ENCODE measurements around the gene UBE2G2. TPM values are rescaled to one million over a fixed set of nuclear protein-coding genes. Genes with fewer than 3 reads are reported as not detected.

The UBE2G2 gene
- total and polyA plus RNA-seq, 4 donors, result 46.8 to 83.6 (median 69.8) TPM

DNA sequence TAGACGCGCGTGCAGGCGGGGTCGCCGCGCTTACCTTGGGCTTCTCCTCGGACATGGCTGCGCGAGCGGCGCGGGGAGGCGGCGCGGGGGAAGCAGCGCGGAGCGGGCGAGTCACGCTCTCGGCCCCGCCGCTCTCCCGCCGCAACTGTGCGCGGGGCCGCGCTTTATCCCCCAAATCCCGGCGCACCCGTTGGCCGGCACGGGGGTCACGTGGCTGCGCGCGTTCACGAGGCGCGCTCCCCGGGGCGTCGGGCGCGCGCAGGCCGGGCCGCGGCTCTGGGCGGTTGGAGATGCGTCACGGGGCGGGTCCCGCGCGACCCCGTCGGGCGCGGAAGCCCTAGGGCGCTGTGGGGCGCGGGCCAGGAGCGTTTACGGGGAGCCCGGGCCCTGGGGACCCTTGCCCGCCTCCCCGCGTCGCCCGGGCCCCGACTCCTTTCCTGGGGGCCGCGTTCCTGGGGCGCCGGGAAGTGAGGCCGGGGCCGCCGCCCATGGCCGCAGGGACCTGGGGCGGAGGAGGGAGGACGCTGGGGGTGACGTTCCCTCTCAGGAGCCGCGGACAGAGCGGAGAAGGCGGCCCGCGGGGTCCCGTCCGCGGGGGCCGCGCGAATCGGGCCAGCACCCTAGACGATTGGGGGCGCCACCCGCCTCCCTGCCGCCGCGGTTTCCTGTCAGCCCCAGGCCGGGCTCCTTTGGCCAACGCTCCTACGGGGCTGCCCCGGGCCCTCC is 16.5 kb upstream of the UBE2G2 start, which contains the start of gene SUMO3:
TSS of gene SUMO3 (minus strand) at position 149 of the 726 bp plus-strand sequence. CDS start at position 55, 94 bp downstream.
- ATAC-seq (ENCODE audit: low FRiP score), result peak; percentile 83
- peak within 1 kb of the TSS; percentile 51 to 67 for H3K4me3 ChIP-seq (ENCODE audit: low read length in 2 of 2)
- intact Hi-C loops (cut with DNase I), result loop anchor here (5.0 to 10.0 kb wide), 2 partner anchors 54 to 483 kb away; partner anchors contain the start of genes PTTG1IP (in 2 of the 2) and CFAP410 (in 1 of the 2)
- 1 to 2% methylated on average over 55 to 108 of the region's 108 CpGs for WGBS, 2 donors
- no peaks in the 10 kb centered on the region for H3K4me1 ChIP-seq (ENCODE audit: control insufficient read depth in 1 of 2, insufficient read depth in 2 of 2, low read length in 2 of 2)
- no peaks in the 10 kb centered on the region for H3K36me3 ChIP-seq (ENCODE audit: control insufficient read depth in 1 of 2, insufficient read depth in 2 of 2, low read length in 1 of 2)
- peak within 1 kb of the TSS in 1 of 2 donors; percentile 31 for H3K27ac ChIP-seq (ENCODE audit: low read depth in 1 of 2, low read length in 2 of 2)
- peak; percentile 83 to 93 for DNase-seq
- H3K9me3 ChIP-seq (ENCODE audit: control insufficient read depth, low read length), result peaks cover 4% of the 10 kb centered on the region
- no peaks in the 10 kb centered on the region for H3K27me3 ChIP-seq (ENCODE audit: control insufficient read depth in 1 of 2, insufficient read depth in 2 of 2, low read length in 1 of 2)

DNA sequence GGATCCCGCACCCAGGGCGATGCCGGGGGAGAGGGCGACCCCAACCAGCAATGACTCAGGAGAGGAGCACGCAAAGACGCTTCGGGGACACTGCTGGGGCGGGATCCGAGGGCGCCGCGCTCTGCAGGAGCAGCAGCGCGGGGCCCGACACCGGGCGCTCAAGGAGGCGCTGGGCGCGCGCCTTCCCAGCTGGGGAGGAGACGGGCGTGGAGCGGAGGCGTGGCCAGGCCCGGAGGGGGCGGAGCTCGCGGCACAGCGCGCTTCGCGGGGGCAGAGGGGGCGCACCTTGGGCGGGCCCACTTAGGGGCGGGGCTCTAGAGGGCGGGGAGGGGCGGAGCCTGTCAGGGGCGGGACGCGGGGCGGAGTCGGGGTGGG is 15.9 kb upstream of the UBE2G2 start:
- Histone ChIP-seq H3K4me3 (ENCODE audit: low read length in 2 of 2) (peak overlapping the region; percentile 51 to 67), H3K9me3 (ENCODE audit: control insufficient read depth, low read length) (peaks cover 4% of the 10 kb centered on the region), H3K36me3 (ENCODE audit: control insufficient read depth in 1 of 2, insufficient read depth in 2 of 2, low read length in 1 of 2) (no peaks in the 10 kb centered on the region), H3K27me3 (ENCODE audit: control insufficient read depth in 1 of 2, insufficient read depth in 2 of 2, low read length in 1 of 2) (no peaks in the 10 kb centered on the region), H3K27ac (ENCODE audit: low read depth in 1 of 2, low read length in 2 of 2) (no peak overlapping the region), H3K4me1 (ENCODE audit: control insufficient read depth in 1 of 2, insufficient read depth in 2 of 2, low read length in 2 of 2) (no peaks in the 10 kb centered on the region)
- DNase-seq, result peak; percentile 95 to 98
- WGBS, 2 donors, result 1 to 3% methylated on average over 23 to 43 of the region's 43 CpGs
- peak; percentile 95 for ATAC-seq (ENCODE audit: low FRiP score)
- intact Hi-C loops (cut with DNase I), result loop anchor here (5.0 to 10.0 kb wide), 2 partner anchors 55 to 483 kb away; partner anchors contain the start of genes PTTG1IP (in 2 of the 2) and CFAP410 (in 1 of the 2)

DNA sequence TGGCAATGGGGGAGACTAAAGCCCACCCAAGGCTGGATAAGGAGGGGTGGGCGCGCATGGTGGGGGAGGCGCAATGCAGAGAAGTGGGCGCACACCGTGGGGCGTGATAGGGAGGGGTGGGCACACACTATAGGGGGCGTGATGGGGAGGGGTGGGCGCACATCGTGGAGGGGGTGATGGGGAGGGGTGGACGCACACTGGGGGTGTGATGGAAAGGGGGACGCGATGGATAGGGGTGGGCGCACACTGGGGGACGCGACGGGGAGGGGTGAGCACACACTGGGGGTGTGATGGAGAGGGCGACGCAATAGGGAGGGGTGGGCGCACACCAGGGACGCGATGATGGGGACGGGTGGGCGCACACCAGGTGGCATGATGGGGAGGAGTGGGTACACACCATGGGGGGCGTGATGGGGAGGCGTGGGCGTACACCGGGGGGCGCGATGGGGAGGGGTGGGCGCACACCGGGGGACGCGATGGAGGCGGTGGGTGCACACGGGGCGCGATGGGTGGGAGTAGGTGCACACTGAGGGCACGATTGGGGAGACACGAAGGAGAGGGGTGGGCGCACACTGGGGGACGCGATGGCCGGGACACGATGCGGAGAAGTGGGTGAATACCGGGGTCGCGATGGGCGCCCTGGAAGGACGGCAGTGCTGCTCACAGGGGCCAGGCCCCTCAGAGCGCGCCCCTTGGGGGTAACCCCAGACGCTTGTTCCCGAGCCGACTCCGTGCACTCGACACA is 15.3 kb upstream of the UBE2G2 start:
- Histone ChIP-seq H3K27ac (ENCODE audit: low read depth in 1 of 2, low read length in 2 of 2) (no peak overlapping the region), H3K36me3 (ENCODE audit: control insufficient read depth in 1 of 2, insufficient read depth in 2 of 2, low read length in 1 of 2) (no peaks in the 10 kb centered on the region), H3K27me3 (ENCODE audit: control insufficient read depth in 1 of 2, insufficient read depth in 2 of 2, low read length in 1 of 2) (no peaks in the 10 kb centered on the region), H3K4me3 (ENCODE audit: low read length in 2 of 2) (peak overlapping the region; percentile 51 to 67), H3K4me1 (ENCODE audit: control insufficient read depth in 1 of 2, insufficient read depth in 2 of 2, low read length in 2 of 2) (no peaks in the 10 kb centered on the region), H3K9me3 (ENCODE audit: control insufficient read depth, low read length) (peaks cover 4% of the 10 kb centered on the region)
- ATAC-seq (ENCODE audit: low FRiP score), result peak; percentile 2
- DNase-seq, result peak in 1 of 2 donors; percentile 80
- intact Hi-C loops (cut with DNase I), result loop anchor here (5.0 to 10.0 kb wide), 2 partner anchors 55 to 482 kb away; partner anchors contain the start of genes PTTG1IP (in 2 of the 2) and CFAP410 (in 1 of the 2)
- 56 to 63% methylated on average over 50 to 57 of the region's 57 CpGs for WGBS, 2 donors

DNA sequence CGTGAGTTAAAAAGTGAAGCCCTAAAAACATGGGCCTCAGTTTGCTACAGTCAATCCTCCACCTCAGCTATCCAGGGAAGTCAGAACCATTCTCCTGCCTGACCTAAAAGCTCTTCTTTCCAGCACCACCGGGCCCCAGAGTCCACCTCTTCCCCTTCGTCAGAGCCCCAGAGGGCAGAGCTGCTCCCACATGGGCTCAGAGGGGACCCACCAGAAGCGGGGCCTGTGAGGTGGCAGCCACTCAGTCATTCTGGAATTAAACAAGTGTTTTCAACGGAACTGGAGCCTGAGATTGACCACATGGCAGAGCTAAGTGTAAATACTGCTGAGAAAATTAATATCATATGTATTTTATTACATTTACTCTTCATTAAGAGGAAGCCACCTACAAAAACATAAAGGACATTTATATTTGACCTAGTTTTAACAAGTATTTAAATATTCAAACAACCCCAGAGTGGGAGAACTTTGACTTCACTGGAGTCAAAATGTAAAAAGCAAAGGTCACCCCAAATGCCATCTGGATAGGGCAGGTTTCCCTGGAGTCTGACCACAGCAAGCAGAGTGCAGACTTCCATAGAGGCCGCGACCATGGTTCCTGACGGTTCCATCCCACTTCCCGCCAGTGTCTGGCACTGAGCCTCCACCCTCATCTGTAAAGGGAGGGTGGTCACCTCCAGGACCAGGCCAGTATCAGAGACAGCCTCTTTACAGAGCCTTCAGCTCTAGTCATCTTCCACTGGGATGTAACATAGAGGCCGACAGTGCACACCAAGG is 14.4 kb upstream of the UBE2G2 start:
- H3K4me1 ChIP-seq (ENCODE audit: control insufficient read depth in 1 of 2, insufficient read depth in 2 of 2, low read length in 2 of 2), result no peaks in the 10 kb centered on the region
- no peaks in the 10 kb centered on the region for H3K36me3 ChIP-seq (ENCODE audit: control insufficient read depth in 1 of 2, insufficient read depth in 2 of 2, low read length in 1 of 2)
- ATAC-seq (ENCODE audit: low FRiP score) (no peak), DNase-seq (peak in 1 of 2 donors; percentile 70)
- no peaks in the 10 kb centered on the region for H3K9me3 ChIP-seq (ENCODE audit: control insufficient read depth, low read length)
- H3K4me3 ChIP-seq (ENCODE audit: low read length in 2 of 2), result no peak overlapping the region
- intact Hi-C loops (cut with DNase I), result loop anchor here (5.0 to 10.0 kb wide), 2 partner anchors 56 to 481 kb away; partner anchors contain the start of genes PTTG1IP (in 2 of the 2) and CFAP410 (in 1 of the 2)
- WGBS, 2 donors, result 72 to 74% methylated on average over 10 of the region's 10 CpGs
- no peak overlapping the region for H3K27ac ChIP-seq (ENCODE audit: low read depth in 1 of 2, low read length in 2 of 2)
- H3K27me3 ChIP-seq (ENCODE audit: control insufficient read depth in 1 of 2, insufficient read depth in 2 of 2, low read length in 1 of 2), result no peaks in the 10 kb centered on the region

DNA sequence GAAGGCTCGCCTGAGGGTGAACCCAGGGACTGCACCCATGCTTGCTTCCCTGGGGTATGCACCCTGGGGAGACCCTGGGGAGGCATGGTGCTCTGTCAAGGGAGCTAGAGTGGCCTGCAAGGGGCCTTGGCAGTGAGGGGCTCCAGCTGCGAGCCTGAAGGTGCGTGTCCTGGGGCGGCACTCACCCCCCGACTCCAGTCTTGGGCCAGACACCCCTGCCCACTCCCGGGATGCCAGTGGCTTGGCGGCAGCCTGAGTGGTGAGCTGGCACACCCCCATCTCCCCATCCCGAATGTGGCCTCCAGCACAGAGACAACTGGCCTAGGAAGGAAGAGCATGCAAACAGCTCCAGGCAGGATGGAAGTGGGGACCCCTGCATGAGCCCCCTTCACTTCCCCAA is 13.6 kb upstream of the UBE2G2 start:
- no peaks in the 10 kb centered on the region for H3K27me3 ChIP-seq (ENCODE audit: control insufficient read depth in 1 of 2, insufficient read depth in 2 of 2, low read length in 1 of 2)
- ATAC-seq (ENCODE audit: low FRiP score) (no peak), DNase-seq (peak in 1 of 2 donors; percentile 63)
- intact Hi-C loops (cut with DNase I), result loop anchor here (5.0 to 10.0 kb wide), 2 partner anchors 57 to 480 kb away; partner anchors contain the start of genes PTTG1IP (in 2 of the 2) and CFAP410 (in 1 of the 2)
- no peak overlapping the region for H3K4me3 ChIP-seq (ENCODE audit: low read length in 2 of 2)
- peaks cover 0 to 2% of the 10 kb centered on the region in 2 donors for H3K36me3 ChIP-seq (ENCODE audit: control insufficient read depth in 1 of 2, insufficient read depth in 2 of 2, low read length in 1 of 2)
- no peaks in the 10 kb centered on the region for H3K9me3 ChIP-seq (ENCODE audit: control insufficient read depth, low read length)
- no peak overlapping the region for H3K27ac ChIP-seq (ENCODE audit: low read depth in 1 of 2, low read length in 2 of 2)
- no peaks in the 10 kb centered on the region for H3K4me1 ChIP-seq (ENCODE audit: control insufficient read depth in 1 of 2, insufficient read depth in 2 of 2, low read length in 2 of 2)
- WGBS, 2 donors, result 87 to 89% methylated on average over 8 of the region's 8 CpGs

DNA sequence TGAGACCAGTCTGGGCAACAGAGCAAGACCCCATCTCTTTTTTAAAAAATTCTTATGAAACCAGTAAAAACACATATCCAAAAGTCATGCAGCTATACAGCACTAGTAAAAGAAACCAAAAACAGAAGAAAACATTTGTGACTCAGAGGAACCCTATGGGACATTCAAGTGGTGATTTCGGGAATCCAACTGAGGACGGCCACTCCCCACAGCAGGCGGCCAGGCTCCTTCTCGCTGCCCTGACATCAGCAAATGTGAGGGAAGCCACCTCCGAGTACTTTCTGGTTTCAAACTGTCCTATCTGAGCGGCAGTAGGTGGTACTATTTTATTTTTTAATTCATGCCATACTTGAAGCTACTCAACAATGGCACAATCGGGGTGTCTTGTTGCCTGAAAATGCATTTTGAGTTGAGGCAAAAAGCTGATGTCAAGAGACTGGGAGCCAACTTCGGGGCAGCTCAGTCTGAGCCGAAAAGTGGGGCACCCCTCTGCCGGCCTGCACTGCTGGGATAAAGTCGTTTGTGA is 12.9 kb upstream of the UBE2G2 start:
- intact Hi-C loops (cut with DNase I), result loop anchor here (5.0 to 10.0 kb wide), 2 partner anchors 58 to 480 kb away; partner anchors contain the start of genes PTTG1IP (in 2 of the 2) and CFAP410 (in 1 of the 2)
- WGBS, 2 donors, result 85% methylated on average over 11 of the region's 11 CpGs
- H3K36me3 ChIP-seq (ENCODE audit: control insufficient read depth in 1 of 2, insufficient read depth in 2 of 2, low read length in 1 of 2), result peaks cover 0 to 4% of the 10 kb centered on the region in 2 donors

DNA sequence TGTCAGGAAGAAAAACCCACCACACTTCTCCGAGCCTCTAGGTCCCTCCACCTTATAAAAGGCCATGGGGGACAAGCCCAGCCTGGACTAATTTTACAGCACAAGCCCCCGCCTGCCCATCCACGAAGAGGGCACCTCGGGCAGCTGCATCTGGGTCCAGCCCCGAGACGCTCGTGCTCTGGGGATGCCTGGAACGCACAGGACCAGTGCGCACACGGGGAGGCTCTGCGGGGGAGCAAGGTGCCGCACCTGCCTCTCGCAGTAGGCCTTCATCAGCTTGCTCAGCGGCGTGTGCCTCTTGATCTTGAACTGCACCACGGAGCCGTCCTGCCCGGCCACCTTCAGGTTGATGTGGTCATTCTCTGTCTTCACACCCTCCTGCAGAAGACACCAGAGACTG is 12.1 kb upstream of the UBE2G2 start:
- no peak for ATAC-seq (ENCODE audit: low FRiP score)
- Histone ChIP-seq H3K4me1 (ENCODE audit: control insufficient read depth in 1 of 2, insufficient read depth in 2 of 2, low read length in 2 of 2) (no peaks in the 10 kb centered on the region), H3K27ac (ENCODE audit: low read depth in 1 of 2, low read length in 2 of 2) (no peak overlapping the region), H3K4me3 (ENCODE audit: low read length in 2 of 2) (no peak overlapping the region), H3K9me3 (ENCODE audit: control insufficient read depth, low read length) (no peaks in the 10 kb centered on the region), H3K36me3 (ENCODE audit: control insufficient read depth in 1 of 2, insufficient read depth in 2 of 2, low read length in 1 of 2) (peaks cover 0 to 4% of the 10 kb centered on the region in 2 donors), H3K27me3 (ENCODE audit: control insufficient read depth in 1 of 2, insufficient read depth in 2 of 2, low read length in 1 of 2) (no peaks in the 10 kb centered on the region)
- intact Hi-C loops (cut with DNase I), result loop anchor here in 1 of 2 donors (10.0 kb wide), 1 partner anchor 479 kb away; the partner anchor contains the start of gene CFAP410
- no peak for DNase-seq
- WGBS, 2 donors, result 92 to 94% methylated on average over 18 of the region's 18 CpGs

More for the DNA sequence above, 12.9 kb upstream of the UBE2G2 start:
- no peaks in the 10 kb centered on the region for H3K9me3 ChIP-seq (ENCODE audit: control insufficient read depth, low read length)
- H3K27ac ChIP-seq (ENCODE audit: low read depth in 1 of 2, low read length in 2 of 2), result no peak overlapping the region
- H3K27me3 ChIP-seq (ENCODE audit: control insufficient read depth in 1 of 2, insufficient read depth in 2 of 2, low read length in 1 of 2), result no peaks in the 10 kb centered on the region
- no peaks in the 10 kb centered on the region for H3K4me1 ChIP-seq (ENCODE audit: control insufficient read depth in 1 of 2, insufficient read depth in 2 of 2, low read length in 2 of 2)
- no peak overlapping the region for H3K4me3 ChIP-seq (ENCODE audit: low read length in 2 of 2)
- DNase-seq (peak in 1 of 2 donors; percentile 73), ATAC-seq (ENCODE audit: low FRiP score) (no peak)

Data from aorta (tissue), 5 donors.